K562 (cell line): ENCODE data around the gene S100A7A.
"Not testable (repeated sequence)": the region's sequence is repeated elsewhere in the genome, so short reads cannot be mapped to it uniquely, and the experiment has no call there.

Experiments used
- BCL6 ChIP-seq: fragments of 250-450 bp; sonication (Bioruptor Pico); IDR thresholded peaks from 2 replicates; pipeline ENCODE4 v1.4.0; 2020
- CHD2 ChIP-seq: IDR thresholded peaks from 2 replicates; pipeline ENCODE4 v1.6.1; 2011; ENCODE audit warnings: low read depth, low read length
- EGR1 ChIP-seq: fragments of 450-650 bp; conservative IDR thresholded peaks from 2 replicates; pipeline ENCODE4 v1.6.1; 2017; ENCODE audit warnings: mild to moderate bottlenecking
- FOS ChIP-seq: IDR thresholded peaks from 3 replicates; pipeline ENCODE4 v1.6.1; 2011; ENCODE audit not compliant: insufficient read length; ENCODE audit errors: extremely low read depth
- PCBP2 ChIP-seq: fragments of 200-400 bp; formaldehyde crosslinking; IDR thresholded peaks from 2 replicates; pipeline ENCODE4 v1.6.1; 2018; ENCODE audit warnings: low read length, low read depth, mild to moderate bottlenecking, moderate library complexity; ENCODE audit not compliant: poor library complexity, severe bottlenecking
- TAF1 ChIP-seq: IDR thresholded peaks from 2 replicates; pipeline ENCODE4 v1.6.1; 2011; ENCODE audit warnings: mild to moderate bottlenecking, low read length, moderate library complexity; ENCODE audit not compliant: insufficient read depth, control insufficient read depth, severe bottlenecking; ENCODE audit errors: extremely low read depth
- ZNF436 ChIP-seq: fragments of 250-450, 450-650 bp; sonication (Bioruptor Pico); formaldehyde crosslinking; IDR thresholded peaks from 2 replicates; pipeline ENCODE4 v1.7.0; 2020; ENCODE audit warnings: mild to moderate bottlenecking
- TF ChIP-seq, protein P1 (sequence below), 3 experiments: IDR thresholded peaks in 2 of 3; conservative IDR thresholded peaks in 1 of 3; 2 replicates each; pipeline ENCODE4 v1.5.1; 2011 to 2012; ENCODE audit warnings: low read length in 3 of 3, mild to moderate bottlenecking in 3 of 3, control low read depth in 2 of 3, improper control_type of control experiment in 1 of 3, inconsistent platforms in 1 of 3, low read depth in 1 of 3, mixed read lengths in 1 of 3, moderate library complexity in 1 of 3; ENCODE audit not compliant: insufficient read depth in 2 of 3

DNA sequence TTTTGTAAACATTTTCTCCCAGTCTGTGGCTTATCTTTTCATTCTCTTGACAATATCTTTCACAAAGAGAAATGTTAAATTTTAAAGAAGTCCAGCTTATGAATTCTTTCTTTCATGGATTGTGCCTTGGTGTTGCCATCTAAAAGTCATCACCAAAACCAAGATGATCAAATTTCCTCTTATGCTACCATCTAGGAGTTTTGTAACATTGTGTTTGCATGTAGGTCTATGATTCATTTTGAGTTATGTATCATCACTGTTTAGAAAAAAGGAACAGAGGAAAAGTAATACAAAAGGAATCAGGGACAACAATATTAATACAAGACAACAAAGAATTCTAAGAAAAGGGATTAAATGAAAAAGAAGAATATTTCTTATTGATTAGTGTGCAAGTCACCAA, 46.4 kb downstream of the S100A7A start:
- TF ChIP-seq PCBP2; ZNF436 (CRISPR knock-in tag); TAF1; EGR1; FOS; BCL6 (CRISPR knock-in tag); CHD2: not testable (repeated sequence)
- TF ChIP-seq, protein P1, sequence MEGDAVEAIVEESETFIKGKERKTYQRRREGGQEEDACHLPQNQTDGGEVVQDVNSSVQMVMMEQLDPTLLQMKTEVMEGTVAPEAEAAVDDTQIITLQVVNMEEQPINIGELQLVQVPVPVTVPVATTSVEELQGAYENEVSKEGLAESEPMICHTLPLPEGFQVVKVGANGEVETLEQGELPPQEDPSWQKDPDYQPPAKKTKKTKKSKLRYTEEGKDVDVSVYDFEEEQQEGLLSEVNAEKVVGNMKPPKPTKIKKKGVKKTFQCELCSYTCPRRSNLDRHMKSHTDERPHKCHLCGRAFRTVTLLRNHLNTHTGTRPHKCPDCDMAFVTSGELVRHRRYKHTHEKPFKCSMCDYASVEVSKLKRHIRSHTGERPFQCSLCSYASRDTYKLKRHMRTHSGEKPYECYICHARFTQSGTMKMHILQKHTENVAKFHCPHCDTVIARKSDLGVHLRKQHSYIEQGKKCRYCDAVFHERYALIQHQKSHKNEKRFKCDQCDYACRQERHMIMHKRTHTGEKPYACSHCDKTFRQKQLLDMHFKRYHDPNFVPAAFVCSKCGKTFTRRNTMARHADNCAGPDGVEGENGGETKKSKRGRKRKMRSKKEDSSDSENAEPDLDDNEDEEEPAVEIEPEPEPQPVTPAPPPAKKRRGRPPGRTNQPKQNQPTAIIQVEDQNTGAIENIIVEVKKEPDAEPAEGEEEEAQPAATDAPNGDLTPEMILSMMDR (IDR thresholded peaks at IDR 0.05 in 2 of 3, conservative IDR thresholded peaks at IDR 0.05 in 1 of 3; ENCODE audit: insufficient read depth in 2 of 3, low read depth in 1 of 3, low read length in 3 of 3): not testable (repeated sequence)
